ENCODE measurements around the gene ADGRG6.

DNA sequence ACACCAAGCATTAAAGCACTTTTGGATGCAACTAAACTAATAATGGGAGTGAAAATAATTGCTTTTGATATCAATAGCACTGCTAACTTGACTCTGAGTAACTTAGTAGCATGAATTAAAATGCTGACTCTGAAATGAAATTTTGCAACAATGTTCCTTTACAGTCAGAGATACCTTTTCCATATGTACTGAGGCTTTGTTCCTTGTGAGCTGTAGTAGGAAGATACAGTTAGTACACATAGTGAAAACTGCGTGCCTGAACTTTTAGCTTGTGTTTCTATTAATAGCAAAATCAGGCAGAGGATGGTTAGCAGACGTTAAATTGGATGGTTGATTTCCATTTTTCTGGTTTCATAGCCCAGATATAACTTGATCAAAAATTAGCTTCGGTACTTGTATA lies 18.6 kb downstream of the ADGRG6 start:
- TF ChIP-seq, protein P1, sequence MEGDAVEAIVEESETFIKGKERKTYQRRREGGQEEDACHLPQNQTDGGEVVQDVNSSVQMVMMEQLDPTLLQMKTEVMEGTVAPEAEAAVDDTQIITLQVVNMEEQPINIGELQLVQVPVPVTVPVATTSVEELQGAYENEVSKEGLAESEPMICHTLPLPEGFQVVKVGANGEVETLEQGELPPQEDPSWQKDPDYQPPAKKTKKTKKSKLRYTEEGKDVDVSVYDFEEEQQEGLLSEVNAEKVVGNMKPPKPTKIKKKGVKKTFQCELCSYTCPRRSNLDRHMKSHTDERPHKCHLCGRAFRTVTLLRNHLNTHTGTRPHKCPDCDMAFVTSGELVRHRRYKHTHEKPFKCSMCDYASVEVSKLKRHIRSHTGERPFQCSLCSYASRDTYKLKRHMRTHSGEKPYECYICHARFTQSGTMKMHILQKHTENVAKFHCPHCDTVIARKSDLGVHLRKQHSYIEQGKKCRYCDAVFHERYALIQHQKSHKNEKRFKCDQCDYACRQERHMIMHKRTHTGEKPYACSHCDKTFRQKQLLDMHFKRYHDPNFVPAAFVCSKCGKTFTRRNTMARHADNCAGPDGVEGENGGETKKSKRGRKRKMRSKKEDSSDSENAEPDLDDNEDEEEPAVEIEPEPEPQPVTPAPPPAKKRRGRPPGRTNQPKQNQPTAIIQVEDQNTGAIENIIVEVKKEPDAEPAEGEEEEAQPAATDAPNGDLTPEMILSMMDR (IDR thresholded peaks at IDR 0.05; ENCODE audit: low read length): no peak
- no peak for TF ChIP-seq EZH2 (optimal IDR thresholded peaks at IDR 0.05; ENCODE audit: low read depth, low read length)

All from MM.1S (cell line).